Measurements from ENCODE around the gene TBXT.

TBXT gene

GRCh38 chr6:166119116-166119911 lies 48.3 kb downstream of the TBXT start:
- no peak for DNase-seq (ENCODE audit: low read depth in 2 of 3, low spot score in 2 of 3)

GRCh38 chr6:166115609-166116008 lies 52.0 kb downstream of the TBXT start:
- DNase-seq (ENCODE audit: low read depth in 2 of 3, low spot score in 2 of 3): no peak

GRCh38 chr6:166112580-166112979 lies 55.1 kb downstream of the TBXT start:
- DNase-seq (ENCODE audit: low read depth in 2 of 3, low spot score in 2 of 3): no peak

- no peak for DNase-seq (ENCODE audit: low read depth in 2 of 3, low spot score in 2 of 3)
Measured at GRCh38 chr6:166109608-166110007, 58.0 kb downstream of the TBXT start.

Data from activated CD8-positive, alpha-beta memory T cell treated with anti-CD3 and anti-CD28 coated beads for 48 hours (primary cell).